ENCODE data around the gene DYRK1B. TPM values are rescaled to one million over a fixed set of nuclear protein-coding genes. Genes with fewer than 3 reads are reported as not detected.
"Not testable (repeated sequence)": the region's sequence is repeated elsewhere in the genome, so short reads cannot be mapped to it uniquely, and the experiment has no call there.

The DYRK1B gene
- polyA plus RNA-seq (ENCODE audit: insufficient read length), result 53.2 TPM

- peak; percentile 92 for DNase-seq (ENCODE audit: low read depth)
Observed at GRCh38 chr19:39833464-39834286, at the start of gene DYRK1B. DYRK1B (minus strand) TSS chr19:39834162; CDS start chr19:39831867, 2,295 bp downstream.

DNA sequence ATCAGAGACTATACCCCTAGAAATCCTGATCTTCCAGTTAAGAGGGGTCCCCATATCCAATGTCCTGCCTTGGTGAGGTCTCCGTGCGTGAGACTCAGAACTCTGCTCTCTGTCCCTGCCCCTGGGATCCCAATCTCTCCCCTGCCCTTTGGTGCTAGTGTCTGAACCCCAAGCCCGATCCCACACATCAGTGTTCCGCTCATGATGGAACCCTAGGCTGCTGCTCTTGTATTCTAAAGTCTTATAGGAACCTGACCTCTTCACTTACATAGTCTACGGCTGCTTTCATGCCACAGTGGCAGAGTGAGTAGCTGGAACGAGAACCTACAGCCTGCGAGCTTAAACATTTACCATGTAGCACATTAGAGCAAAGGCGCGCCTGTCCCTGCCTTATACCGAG is 48.7 kb upstream of the DYRK1B start:
- not testable (repeated sequence) for DNase-seq (ENCODE audit: low read depth)

DNA sequence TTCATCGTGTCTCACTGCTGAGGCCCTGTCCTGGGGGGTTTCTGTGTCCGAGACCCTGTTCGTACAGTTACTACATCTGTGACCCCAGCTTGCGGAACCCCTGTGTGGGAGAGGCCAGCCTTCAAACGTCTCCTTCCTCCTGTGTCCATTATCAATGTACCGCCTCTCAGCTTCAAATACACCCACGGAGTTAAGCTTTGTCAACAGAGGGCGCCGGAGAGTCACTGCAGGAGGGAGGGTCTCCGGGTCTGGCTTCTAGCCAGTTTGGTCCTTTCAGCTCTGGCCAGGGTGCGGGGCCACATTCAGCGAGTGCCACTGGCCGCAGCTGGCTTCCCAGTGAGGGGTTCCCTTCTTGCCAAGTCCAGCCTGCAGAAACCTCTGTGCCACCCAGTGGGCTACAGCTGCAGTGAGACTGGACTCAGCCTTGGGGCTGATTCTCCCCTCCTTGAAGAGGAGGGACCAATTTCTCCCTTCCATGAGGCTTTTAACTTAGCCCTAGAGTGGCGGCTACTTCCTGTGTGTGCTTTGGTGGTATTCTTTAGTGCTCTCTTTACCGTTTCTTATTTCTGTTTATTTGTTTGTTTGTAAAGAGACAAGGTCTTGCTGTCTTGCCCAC is 47.6 kb upstream of the DYRK1B start:
- not testable (repeated sequence) for DNase-seq (ENCODE audit: low read depth)

GRCh38 chr19:39880241-39880640 is 46.3 kb upstream of the DYRK1B start:
- DNase-seq (ENCODE audit: low read depth), result not testable (repeated sequence)

- not testable (repeated sequence) for DNase-seq (ENCODE audit: low read depth)
Observed at GRCh38 chr19:39879796-39880195, 45.8 kb upstream of the DYRK1B start.

- DNase-seq (ENCODE audit: low read depth), result not testable (repeated sequence)
Observed at GRCh38 chr19:39878866-39879265, 44.9 kb upstream of the DYRK1B start.

DNA sequence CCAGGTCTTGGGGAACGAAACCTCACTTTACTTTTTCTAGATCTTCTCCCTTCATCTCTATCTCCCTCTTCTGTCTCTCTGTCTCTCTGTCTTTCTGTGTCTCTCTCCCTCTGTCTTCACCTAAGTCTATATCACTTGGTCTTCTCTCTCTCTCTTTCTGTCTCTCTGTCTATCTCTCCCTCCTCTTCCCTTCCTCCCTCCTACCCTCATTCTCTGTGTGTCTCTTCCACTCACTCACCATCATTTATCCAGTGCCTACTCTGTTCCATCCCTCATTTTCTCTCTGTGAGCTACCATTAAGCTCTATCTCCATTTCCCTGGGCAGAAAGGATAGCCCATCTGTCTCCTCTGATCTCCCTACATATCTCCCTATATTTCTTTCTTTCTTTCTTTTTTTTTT is 44.4 kb upstream of the DYRK1B start:
- no peak for DNase-seq (ENCODE audit: low read depth)

GRCh38 chr19:39877982-39878381 is 44.0 kb upstream of the DYRK1B start:
- DNase-seq (ENCODE audit: low read depth), result not testable (repeated sequence)

GRCh38 chr19:39877488-39877887 is 43.5 kb upstream of the DYRK1B start:
- DNase-seq (ENCODE audit: low read depth), result not testable (repeated sequence)

DNA sequence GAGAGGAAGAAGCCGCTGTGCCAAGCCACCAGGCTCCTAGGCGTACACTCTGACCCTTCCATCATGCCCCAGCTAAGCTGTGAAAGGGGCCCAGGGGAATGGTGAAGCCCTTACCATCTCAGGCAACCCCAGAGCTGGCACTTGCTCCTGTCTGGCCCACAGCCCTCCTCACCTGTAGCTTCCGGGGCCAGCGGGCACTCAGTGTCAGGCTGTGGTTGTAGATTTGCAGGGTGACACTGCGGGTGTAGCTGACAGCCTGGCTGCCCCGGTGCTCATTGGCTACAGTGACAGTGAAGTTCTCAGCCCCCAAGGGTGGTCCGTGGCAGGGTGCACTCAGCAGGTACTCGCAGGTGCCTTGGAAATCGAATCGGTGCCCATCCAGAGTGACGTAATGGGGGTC is 42.5 kb upstream of the DYRK1B start:
- DNase-seq (ENCODE audit: low read depth), result not testable (repeated sequence)

DNA sequence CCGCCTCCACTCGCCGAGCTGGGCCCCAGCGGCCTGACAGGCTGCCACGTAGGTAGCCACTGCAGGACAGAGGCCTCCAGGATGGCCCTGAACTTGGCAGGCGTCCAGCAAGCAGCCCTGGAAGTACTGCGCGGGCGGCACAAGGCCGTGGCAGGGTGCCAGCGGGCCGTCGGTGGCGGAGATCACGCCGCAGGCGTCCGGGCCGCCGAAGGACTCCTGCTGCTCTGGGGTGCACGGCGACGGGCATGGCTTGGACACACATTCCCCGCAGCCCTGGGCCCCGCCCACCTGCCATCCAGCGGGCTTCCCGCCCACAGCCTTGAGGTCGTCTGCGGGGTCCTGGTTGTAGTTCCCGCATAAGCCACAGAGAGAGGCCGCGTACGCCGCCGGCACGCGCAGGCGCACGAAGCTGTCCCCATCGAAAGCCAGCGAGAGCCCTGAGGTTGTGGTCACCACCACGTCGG is 41.5 kb upstream of the DYRK1B start:
- not testable (repeated sequence) for DNase-seq (ENCODE audit: low read depth)

GRCh38 chr19:39874404-39874803 is 40.4 kb upstream of the DYRK1B start:
- DNase-seq (ENCODE audit: low read depth), result no peak

GRCh38 chr19:39873385-39873784 is 39.4 kb upstream of the DYRK1B start:
- no peak for DNase-seq (ENCODE audit: low read depth)

DNA sequence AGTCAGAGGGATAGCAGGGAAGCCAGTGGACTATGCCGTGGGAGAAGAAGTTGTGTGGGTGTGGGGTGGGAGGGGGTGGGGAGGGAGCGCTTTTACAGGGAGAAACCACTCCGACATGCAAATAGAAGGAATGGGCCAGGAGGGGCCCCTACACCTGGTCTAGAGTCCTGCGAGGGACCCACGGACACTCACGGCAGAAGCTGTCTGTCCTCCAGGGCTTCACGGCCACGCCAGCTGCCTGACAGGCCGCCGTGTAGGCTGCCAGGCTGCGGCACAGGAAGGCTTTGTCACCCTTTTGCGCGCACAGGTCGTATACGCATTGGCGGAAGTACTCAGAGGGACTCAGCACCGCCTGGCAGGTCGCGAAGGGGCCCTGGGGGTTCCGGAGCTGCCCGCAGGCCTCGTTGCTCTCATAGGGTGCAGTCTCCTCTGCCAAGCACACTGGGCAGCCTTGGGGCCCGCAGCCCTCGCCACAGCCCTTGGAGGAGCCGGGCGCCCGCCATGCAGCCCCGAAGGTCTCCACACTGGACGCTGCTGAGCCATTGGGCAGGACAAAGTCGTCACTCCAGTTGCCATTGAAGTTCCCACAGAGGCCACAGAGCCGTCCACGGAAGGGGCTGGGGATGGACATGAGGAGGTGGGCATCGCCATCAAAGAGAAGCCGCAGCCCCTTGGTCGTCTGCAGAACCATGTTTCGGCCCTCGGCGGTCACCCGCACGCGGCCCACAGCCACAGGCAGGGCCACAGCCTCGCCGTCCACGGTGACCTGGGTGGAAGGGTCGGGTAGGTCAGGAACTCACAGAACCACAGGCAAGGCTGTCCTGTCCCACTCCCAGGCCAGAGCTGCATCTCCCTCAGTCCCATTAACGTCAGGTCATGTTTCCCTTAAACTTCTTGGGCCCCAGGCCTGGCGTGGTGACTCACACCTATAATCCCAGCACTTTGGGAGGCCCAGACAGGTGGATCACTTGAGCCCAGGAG is 38.2 kb upstream of the DYRK1B start:
- DNase-seq (ENCODE audit: low read depth), result no peak

GRCh38 chr19:39871362-39871761 is 37.4 kb upstream of the DYRK1B start:
- DNase-seq (ENCODE audit: low read depth), result no peak

- no peak for DNase-seq (ENCODE audit: low read depth)
Observed at GRCh38 chr19:39870171-39870971, 36.4 kb upstream of the DYRK1B start.

GRCh38 chr19:39867952-39868351 is 34.0 kb upstream of the DYRK1B start:
- DNase-seq (ENCODE audit: low read depth), result no peak

DNA sequence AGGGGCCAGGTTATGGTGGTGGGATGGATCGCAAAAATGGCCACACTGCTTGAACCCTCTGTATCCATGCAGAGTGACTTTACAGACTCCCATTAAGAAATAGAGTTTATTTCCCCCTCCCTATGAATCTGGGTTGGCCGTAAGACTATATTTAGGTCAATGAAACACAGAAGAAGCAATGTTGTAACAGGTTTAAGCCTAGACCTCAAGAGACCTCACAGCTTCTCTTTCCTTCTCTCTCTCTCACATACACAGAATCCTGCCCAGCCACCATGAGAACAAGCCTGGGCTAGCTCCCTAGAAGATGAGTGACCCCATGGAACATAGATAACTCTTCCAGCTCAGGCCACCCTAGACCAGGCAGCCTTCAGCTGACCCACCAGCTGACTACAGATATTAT is 33.2 kb upstream of the DYRK1B start:
- no peak for DNase-seq (ENCODE audit: low read depth)

DNA sequence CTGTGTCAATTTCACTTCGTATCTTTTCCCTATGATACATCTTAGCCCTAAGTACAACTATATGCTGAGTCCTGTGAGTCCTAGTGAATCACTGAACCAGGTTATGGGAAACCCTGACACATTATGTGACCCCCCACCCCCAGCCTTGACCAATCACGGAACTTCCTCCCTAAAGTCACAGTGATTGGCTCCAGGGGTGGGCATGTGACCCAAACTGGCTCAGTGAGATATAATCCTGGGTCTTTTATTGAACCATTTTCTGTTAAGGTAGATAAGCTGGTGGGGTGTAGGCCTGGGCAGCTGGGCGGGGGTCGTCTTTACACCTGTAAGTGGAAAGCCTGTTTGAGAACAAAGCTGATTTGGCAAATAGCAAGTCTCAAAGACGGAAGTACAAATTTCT is 32.0 kb upstream of the DYRK1B start:
- no peak for DNase-seq (ENCODE audit: low read depth)

DNA sequence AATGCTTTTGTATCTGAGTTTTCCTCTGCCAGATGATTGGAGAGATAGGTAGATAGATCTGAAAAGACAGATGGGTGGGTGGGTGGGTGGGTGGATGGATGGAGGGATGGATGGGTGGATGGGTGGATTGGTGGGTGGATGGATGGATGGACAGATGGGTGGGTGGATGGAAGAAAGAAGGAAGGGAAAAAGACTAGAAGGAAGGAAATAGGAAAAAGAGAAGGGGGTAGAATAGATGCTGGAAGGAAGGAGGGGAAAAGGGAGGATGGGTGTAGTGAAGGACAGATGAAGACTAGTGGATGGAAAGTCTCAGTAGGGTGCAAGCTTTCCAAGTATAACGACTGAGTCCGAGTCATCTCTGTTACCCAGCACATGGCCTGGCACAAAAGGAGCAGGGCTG is 31.2 kb upstream of the DYRK1B start:
- no peak for DNase-seq (ENCODE audit: low read depth)

- DNase-seq (ENCODE audit: low read depth), result no peak
Observed at GRCh38 chr19:39864118-39864517, 30.2 kb upstream of the DYRK1B start.

All from forelimb muscle (tissue), 1 donor.